UCSD-AML1 (cell line): ENCODE results near the gene CLDN10.
"Not testable (repeated sequence)": the region's sequence is repeated elsewhere in the genome, so short reads cannot be mapped to it uniquely, and the experiment has no call there.

Source experiments
- DNase-seq: peaks from one replicate; lab custom pipeline; 2025; ENCODE audit not compliant: unreplicated experiment; lab: John Stamatoyannopoulos, UW

The CLDN10 gene

DNA sequence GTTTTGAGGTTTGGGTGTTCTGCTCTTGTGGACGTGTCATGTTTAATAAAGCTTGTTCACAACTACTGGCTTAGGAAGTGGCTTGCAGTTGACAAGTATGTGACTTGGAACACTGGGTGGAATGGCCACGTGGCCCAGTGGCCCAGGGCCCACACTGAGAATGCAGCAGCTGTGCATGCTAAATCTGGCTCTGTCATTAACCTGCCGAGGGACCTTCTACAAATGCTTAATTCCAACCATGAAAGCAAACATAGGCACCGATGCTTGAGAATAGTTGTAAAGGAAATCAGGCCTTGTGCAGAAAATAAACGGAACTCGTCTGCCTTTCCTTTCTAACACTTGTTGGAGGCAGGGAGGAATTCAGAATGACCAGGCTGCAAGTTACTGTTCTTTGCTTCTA, 11.6 kb upstream of the CLDN10 start:
- no peak for DNase-seq

DNA sequence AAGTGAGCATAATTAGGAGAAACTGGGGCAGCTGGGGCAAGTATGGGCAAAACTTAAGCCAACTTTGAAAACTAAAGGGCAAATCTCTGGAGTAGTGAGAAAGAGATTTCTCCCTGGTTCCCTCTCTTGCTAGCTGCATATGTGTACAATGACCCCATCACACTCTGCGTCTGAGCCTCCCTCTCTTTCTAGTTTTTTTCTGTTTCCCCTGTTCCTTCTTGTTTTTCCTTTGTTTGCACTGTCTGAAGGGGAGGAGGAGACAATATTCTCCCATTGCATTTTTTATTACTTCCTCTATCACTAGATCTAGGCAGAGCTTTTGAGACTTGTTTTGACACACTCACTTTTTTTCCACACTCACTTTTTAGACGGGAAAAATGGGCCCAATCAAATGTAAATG, 11.2 kb upstream of the CLDN10 start:
- DNase-seq = no peak

DNA sequence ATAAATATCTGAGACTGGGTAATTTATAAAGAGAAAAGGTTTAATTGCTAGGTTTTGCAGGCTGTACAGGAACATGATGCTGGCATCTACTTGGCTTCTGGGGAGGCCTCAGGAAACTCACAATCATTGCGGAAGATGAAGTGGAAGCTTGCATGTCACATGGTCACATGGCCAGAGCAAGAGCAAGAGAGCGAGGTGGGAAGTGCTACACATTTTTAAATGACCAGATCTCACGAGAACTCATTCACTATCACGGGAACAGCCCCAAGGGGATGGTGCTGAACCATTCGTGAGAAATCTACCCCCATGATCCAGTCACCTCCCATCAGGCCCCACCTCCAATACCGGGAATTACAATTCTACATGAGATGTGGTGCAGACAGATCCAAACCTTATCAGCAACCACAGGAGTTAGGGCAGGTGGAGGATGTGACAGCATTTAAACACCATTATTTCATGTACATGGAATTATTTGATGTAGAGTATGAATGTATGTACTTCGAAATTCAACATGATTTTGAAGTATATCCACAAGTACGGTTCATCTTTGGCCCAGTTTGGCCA, 10.5 kb upstream of the CLDN10 start:
- DNase-seq = no peak

DNA sequence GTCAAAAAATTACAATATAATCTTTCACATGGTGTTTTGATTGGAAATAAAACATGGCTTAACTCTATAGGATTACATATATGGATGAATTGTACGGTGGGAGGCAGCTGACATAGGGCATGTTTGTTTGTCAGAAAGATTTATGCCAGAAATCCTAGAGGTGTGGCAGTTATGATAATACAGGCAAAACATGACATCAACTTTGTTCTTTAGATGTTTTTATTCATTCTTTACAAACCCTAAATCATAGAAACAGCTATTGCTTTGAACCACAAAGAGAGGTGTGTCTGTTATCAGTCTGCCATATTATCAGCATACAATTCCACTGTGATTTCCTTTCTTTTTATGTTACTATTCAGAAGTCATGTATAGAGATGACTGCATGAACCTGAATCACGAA, 8.2 kb upstream of the CLDN10 start:
- DNase-seq = no peak

DNA sequence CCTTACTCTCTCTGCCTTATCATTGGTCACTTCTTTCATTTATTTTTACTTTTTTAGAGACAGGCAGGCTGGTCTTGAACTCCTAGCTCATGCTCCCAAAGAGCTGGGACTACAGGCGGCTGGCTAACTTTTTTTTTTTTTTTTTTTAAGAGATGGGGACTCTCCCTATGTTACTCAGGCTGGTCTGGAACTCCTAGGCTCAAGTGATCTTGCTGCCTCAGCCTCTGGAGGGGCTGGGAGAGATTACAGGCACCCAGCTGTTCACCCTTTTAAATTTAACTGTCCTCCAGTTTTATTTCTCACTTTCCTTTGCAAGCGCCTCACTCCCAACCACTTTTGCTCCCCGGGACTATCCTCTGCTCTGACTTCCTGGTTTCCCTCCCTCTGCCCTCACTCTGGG, 5.6 kb upstream of the CLDN10 start:
- no peak for DNase-seq

DNA sequence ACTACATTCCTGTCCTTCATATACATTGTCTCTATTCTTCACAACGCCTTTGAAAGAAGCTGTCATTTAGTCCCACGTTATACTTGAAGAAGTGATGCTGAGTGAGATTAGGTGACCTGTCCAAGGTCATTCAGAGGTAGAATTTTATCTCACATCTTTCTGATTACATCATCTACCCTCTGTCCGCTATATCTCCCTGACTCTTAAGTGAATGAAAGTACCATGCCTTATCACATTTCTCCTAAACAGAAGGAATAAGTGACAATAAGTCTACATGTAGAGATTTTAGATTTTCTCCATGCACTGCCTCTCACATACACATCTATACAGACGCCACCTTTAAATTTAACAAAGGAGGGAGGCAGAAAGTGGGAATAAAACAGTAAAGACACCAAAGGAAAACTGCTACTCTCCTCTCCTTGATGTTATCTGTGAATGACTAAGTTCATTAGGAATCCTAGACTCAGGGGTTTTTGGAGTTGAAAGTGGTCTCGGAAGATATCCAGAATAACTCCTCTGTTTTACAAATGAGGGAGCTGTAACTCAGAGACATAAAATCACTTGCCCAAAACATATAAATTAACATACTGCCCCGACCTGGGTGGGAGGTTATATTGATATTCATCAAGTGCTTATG, 4.9 kb upstream of the CLDN10 start:
- no peak for DNase-seq

DNA sequence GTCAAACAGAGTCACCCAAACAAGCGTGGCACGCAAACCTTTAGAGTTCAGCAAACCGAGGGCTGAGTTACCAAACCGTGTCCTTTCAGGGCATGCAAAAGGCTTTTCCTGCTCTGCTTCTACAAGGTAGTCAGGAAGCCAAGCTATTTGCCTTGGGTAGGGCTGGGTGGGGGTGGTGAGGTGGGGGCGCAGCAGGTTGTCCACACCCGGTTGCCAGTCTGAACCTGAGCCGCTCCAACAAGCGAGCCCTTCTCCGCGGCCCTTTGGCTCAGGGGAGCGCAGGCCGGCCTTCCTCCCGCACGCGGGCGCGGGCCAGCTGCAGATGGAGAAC, 347 bp upstream of the CLDN10 start:
- no peak for DNase-seq

DNA sequence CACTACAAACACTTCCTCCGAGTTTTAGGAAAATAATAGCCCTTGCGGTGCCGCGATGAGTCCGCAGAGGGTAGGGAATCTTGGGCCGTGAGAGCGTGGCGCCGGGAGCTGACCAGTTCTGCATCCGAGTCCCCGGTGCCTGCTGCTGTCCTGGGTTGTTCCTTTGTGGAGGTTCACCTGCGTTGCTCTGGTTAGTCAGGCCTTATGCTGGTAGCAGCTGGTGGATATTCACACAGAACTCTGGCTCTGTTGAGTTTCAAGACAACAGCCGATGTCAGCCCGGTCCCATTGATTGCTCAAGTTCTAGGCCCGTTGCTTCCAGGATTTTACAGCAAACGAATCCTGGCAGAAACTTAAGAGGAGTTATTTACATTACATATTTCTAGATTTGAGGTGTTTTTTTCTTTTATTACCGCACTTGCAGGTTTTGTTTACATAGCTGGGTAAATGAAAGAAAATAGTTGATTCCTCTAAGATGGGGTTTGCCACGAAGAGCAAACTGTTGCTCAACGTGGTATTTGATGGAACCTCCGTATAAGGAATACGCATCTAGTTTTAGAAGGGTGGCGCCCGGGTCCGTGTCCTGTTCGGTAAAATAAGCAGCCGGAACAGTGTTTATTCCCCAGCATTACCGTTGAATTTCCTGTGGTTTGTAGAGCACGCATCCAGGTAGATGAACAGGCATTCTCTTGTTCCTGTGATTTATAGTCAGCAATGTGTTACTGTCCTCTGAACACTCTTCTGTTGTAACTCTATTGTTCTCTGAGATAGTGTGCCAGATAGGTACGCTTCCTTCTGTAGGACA, 1.3 kb downstream of the CLDN10 start:
- DNase-seq = no peak

DNA sequence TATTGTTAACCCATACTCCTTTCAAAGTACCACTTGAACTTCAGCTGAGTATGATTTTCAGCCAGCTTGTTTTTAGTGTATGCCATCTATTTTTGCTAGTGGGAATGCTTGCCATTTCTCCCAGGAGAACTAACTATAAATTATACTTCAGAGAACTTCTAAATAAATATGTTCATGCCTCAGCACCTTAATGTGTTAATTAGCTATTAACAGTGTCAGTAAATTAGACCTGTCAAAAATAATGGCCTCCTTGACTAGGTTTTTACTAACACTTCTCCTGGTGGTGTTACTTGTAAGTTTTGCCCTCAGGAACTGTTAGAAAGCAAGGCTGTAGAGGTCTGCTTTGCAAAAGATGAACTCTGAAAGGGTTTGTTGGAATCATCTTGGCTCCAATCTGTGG, 4.5 kb downstream of the CLDN10 start:
- DNase-seq = no peak

DNA sequence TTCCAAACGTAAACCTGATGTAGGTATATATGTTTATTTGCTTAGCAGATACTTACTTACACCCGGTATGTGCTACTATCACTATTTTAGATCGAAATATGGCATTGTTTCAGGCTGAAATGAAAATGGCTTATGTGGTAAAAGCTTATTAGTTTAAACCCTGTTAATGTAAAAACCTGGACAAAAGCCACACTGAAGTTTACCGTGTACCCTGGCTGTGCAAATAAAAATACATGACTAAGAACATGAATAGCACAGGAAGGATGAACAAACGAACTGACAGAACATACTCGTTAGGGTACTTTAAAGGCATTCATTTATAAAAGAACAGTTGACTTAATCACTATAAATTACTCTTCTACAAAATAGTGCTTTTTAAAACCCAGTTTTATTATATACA, 6.6 kb downstream of the CLDN10 start:
- DNase-seq = no peak

DNA sequence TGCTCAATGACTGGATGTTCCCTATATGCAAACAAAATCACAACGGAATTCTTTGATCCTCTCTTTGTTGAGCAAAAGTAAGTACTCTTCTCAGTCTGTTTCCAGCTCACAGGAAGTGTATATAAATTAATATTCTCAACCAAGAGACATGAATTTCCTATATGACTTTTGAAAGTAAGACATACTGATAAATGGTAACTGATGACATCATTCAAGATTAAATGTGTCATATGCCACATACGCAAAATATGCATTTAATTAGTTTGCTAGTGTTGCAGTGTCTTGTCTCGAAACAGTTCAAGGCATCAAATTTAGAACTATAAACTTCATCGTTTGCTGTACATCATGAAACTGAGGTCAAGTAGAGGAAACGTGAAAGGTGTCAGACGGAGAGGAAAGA, 7.9 kb downstream of the CLDN10 start:
- DNase-seq = no peak

DNA sequence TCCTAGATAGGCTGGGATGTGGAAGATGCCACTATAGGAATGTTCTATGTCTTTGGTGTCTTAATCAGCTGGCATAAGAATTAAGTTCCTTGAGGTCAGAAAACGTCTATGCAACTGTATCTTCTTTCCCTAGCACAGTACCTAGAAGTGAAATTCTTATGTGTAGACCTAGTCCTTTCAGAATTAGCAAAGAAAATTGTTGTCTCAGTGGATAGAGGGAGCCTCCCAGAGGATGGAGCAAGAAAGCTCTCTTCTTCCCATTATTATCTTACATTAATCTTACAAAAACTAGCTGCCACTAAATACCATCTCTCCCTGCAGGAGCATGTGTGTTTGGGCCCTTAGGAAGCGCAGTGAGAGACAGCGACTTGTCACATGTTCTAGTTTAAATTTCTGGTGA, 11.6 kb downstream of the CLDN10 start:
- DNase-seq = no peak

DNA sequence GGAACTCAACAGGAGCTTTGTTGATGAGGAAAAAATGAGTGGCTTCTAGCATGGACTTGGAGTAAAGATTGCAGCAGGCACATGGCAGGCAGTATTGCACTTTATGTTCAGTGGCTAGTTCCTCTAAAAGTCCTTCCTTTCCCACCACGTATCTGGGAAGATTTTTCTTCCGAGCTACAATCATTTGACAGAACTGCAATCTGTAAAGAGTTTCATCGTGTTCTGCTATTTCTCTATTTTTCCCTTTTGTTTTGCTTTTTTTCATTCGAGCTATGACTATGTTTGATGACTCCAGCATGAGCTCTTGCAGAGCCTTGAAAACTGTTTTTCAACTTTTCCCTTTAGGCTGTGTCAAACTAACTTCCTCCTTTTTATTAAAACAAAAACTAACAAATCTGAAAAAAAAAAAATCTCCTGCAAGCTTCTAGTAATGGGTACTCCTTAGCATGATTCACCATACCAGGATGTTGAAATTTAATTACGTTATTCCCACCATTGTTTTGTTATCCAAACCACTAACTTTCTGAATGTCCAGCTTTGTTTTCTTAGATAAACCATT, 12.3 kb downstream of the CLDN10 start:
- DNase-seq = no peak

DNA sequence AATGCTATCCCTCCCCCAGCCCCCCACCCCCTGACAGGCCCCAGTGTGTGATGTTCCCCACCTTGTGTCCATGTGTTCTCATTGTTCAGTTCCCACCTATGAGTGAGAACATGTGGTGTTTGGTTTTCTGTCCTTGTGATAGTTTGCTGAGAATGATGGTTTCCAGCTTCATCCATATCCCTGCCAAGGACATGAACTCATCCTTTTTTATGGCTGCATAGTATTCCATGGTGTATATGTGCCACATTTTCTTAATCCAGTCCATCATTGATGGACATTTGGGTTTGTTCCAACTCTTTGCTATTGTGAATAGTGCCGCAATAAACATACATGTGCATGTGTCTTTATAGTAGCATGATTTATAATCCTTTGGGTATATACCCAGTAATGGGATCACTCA, 13.2 kb downstream of the CLDN10 start:
- not testable (repeated sequence) for DNase-seq

DNA sequence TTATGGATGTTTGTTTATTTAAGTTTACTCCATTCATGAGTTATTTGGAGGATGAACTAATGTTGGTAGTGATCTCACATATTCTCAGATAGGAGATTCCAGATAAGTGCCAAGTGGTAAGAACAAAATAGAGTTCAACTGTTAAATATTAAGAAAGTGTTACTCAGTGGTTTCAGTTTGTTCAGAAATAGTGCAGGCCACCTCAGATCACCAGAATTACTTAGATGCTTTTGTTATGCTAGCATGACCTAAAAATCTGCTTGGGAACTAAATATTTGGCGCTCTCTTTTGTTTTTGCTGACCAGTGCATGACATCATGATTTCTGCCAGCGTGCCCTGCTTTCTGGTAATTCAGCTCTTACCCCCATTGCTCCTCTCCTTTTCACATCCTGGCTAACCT, 15.6 kb downstream of the CLDN10 start:
- DNase-seq = no peak

DNA sequence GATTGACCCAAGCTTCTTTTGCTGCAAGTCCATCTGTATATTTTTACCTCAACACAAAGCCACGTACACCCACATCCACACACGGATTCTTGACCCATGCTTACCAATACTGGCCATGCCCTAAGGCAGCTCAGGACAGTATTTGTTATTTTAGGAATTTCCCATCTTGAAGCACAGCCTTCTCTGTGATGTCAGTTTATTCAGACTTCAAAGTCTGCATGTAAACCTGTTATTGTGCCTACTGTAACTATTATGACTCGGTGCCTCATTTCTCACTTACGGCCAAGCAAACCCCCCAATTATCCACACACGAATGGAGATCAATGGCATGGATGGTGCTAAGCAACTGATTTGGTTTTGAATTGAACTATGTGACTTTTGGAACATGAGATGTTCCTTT, 17.5 kb downstream of the CLDN10 start:
- no peak for DNase-seq

DNA sequence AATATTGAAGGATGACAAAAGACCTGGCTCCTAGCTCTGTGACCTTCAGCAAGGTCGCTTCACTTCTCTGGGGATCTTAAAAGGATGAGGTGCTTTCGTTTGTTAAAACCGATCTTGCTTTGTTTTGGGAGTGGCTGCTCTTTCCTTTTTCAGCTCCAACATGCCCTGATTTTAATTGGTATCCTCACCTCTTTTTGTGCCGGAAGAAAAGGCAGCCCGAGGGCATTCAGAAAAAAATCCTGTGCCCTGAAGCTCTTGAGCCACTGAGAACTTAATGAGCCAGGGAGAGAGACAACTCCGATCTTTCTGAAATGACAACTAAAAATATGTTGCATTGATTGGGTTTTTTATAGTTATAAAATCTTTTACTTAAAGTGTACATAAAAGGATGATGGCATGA, 19.4 kb downstream of the CLDN10 start:
- DNase-seq = no peak

DNA sequence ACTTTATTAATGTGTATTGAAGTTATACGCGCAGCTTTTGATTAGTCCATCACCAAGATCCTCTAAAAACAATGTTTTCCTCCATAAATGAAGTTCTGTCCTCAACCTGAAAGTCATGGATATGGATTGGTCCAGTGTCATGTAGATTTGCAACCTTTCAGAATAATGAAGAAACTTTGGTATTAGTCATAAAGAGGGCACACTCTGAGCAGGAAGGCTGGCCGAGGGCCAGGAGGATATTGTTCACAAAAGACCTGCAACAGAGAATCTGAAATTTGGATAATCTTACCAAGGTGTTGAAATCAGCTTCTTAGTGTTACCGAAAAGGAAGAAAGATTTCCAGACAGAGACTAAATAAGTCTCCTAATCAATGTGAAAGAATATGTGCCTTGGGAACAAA, 20.7 kb downstream of the CLDN10 start:
- no peak for DNase-seq

DNA sequence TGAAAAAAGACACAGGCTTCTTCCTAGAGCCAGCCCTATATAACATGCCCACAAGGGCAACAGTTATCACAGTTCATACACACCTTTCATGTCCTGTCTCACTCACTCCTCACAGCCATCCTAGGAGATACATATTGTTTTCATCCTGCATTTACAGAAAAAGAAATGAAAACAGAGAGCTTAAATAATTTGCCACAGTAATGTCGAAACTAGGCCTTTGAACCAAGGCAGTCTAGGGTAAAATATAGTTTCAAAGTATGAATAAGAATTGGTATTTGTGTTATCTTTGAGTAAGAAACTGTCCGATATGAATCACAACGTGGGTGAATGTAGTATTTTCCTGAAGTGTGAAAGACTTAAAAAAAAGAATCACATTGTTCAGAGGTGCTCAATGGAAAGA, 26.8 kb downstream of the CLDN10 start:
- no peak for DNase-seq

DNA sequence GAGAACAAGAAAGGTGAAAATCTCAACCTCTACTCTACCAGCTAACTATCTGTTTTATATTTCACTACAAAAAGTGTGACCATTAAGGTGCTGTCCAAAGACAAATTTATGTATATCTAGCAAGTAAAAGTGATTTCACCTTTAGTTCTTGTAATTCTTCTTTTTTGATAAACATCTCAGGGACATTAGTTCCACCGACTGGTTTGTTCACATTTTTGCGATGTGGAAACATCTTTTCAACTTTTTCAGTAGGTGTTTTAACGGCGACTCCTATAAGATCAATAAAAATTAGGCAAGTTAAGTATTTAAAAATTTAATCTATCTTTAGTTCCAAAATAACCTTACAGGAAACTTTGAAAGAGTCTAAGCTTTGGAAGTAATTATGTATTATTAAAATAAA, 33.3 kb downstream of the CLDN10 start:
- DNase-seq = no peak

DNA sequence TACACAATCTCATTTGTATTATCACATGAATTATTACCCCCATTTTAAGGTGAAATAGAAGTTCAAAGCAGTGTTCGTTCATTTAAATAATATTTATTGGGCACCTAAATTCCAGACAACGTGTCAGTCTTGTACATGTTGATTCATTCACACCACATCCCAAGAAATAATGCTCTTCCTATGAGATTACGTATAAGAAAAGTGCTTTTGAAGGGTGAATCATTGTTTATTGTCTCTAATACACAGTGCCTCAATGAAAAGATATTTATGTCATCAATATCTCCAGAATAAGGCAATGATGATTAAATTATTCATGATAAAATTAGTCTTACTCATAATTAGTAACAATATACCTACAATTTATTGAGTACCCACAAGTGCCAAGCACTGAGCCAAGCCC, 35.6 kb downstream of the CLDN10 start:
- no peak for DNase-seq

DNA sequence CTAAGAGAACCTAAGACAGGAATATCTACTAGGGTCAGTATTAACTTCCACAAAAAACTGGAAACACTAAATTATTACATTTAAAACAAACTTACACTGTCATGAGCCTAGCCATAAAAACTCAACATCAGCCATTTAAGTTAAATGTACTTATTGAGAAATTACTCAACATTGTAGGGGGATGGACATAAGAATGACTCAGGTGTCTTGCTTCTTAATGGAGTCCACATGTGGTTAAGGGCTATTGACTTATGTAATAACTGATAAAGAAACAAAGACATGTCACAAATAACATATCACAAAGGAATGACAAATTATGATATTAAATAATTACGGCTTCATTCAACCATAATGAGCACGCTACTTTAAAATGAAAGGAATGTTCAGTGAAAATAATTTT, 36.2 kb downstream of the CLDN10 start:
- DNase-seq = no peak
